CD14-positive monocyte (primary cell): Measurements from ENCODE around the gene LARP4B. TPM values are rescaled to one million over a fixed set of nuclear protein-coding genes. Genes with fewer than 3 reads are reported as not detected.

ENCODE experiments used
- DNase-seq, 3 donors: peaks; one replicate each; pipeline ENCODE4 v3.0.0-alpha.2; 2011 to 2022
- H2AFZ ChIP-seq: 2 replicates; pipeline ENCODE4 v1.6.0; 2012; ENCODE audit warnings: mild to moderate bottlenecking, low read depth, low read length, inconsistent platforms; ENCODE audit not compliant: insufficient read depth, poor library complexity, severe bottlenecking
- H3K27ac ChIP-seq, 2 donors: 1 replicate in 1 of 2; 2 replicates in 1 of 2; pipeline ENCODE4 v1.5.1; 2012 to 2013; ENCODE audit warnings: low read length in 2 of 2, control low read depth in 1 of 2, inconsistent platforms in 1 of 2, low read depth in 1 of 2, mild to moderate bottlenecking in 1 of 2
- H3K27me3 ChIP-seq, 2 donors: one replicate each; pipeline versions ENCODE4 v1.6.0 to v1.6.1; 2011 to 2013; ENCODE audit warnings: low read length in 2 of 2; ENCODE audit not compliant: control insufficient read depth in 2 of 2, insufficient read depth in 2 of 2
- H3K36me3 ChIP-seq, 2 donors: replicated peaks in 1 of 2; 1 replicate in 1 of 2; 2 replicates in 1 of 2; pipeline versions ENCODE4 v1.5.1 to v1.6.1; 2012 to 2013; ENCODE audit warnings: low read length in 2 of 2, control low read depth in 1 of 2, inconsistent platforms in 1 of 2, mild to moderate bottlenecking in 1 of 2; ENCODE audit not compliant: insufficient read depth in 2 of 2, control insufficient read depth in 1 of 2
- H3K4me1 ChIP-seq, 2 donors: 1 replicate in 1 of 2; 2 replicates in 1 of 2; pipeline versions ENCODE4 v1.5.1 to v1.6.1; 2012 to 2013; ENCODE audit warnings: low read length in 2 of 2, control low read depth in 1 of 2, inconsistent platforms in 1 of 2, mild to moderate bottlenecking in 1 of 2, moderate library complexity in 1 of 2; ENCODE audit not compliant: insufficient read depth in 2 of 2, control insufficient read depth in 1 of 2
- H3K4me2 ChIP-seq: replicated peaks from 2 replicates; pipeline ENCODE3; 2012; ENCODE audit warnings: low read length, moderate library complexity, mild to moderate bottlenecking; ENCODE audit not compliant: poor library complexity, severe bottlenecking; ENCODE audit errors: extremely low read depth
- H3K4me3 ChIP-seq, 3 experiments: fragments of 200-600 bp in 1 of 3; sonication (generic) in 1 of 3; replicated peaks in 1 of 3; 1 replicate in 2 of 3; 2 replicates in 1 of 3; pipeline ENCODE4 v1.5.1; 2011 to 2013; ENCODE audit warnings: low read length in 3 of 3, mild to moderate bottlenecking in 3 of 3, control low read depth in 2 of 3, low read depth in 2 of 3, inconsistent platforms in 1 of 3, moderate library complexity in 1 of 3
- H3K79me2 ChIP-seq: 2 replicates; pipeline ENCODE4 v1.6.0; 2012; ENCODE audit warnings: mild to moderate bottlenecking, control low read depth, inconsistent platforms, low read length, moderate library complexity; ENCODE audit not compliant: insufficient read depth
- H3K9ac ChIP-seq: 2 replicates; pipeline ENCODE4 v1.6.0; 2017; ENCODE audit warnings: low read length, mild to moderate bottlenecking; ENCODE audit not compliant: insufficient read depth, poor library complexity, severe bottlenecking
- H3K9me3 ChIP-seq, 2 donors: replicated peaks in 1 of 2; 1 replicate in 1 of 2; 2 replicates in 1 of 2; pipeline versions ENCODE4 v1.5.1 to v1.6.1; 2012 to 2013; ENCODE audit warnings: low read length in 2 of 2, control low read depth in 1 of 2; ENCODE audit not compliant: control insufficient read depth in 1 of 2, insufficient read depth in 1 of 2
- H4K20me1 ChIP-seq: 2 replicates; pipeline ENCODE4 v1.6.0; 2012; ENCODE audit warnings: mild to moderate bottlenecking, low read length, control low read depth, moderate library complexity; ENCODE audit not compliant: insufficient read depth
- H3K27ac Mint-ChIP-seq, 7 donors: one replicate each; pipeline ENCODE4 v1.8.0; 2020; ENCODE audit warnings: mild to moderate bottlenecking in 7 of 7, mixed read lengths in 7 of 7, moderate library complexity in 6 of 7, inconsistent platforms in 2 of 7
- H3K27me3 Mint-ChIP-seq, 3 donors: one replicate each; pipeline ENCODE4 v1.8.0; 2021 to 2022; ENCODE audit warnings: low read depth in 3 of 3, mild to moderate bottlenecking in 3 of 3, mixed read lengths in 3 of 3, moderate library complexity in 3 of 3, inconsistent platforms in 1 of 3
- H3K36me3 Mint-ChIP-seq, 2 donors: one replicate each; pipeline ENCODE4 v1.8.0; 2020; ENCODE audit warnings: mixed read lengths in 2 of 2, inconsistent platforms in 1 of 2, mild to moderate bottlenecking in 1 of 2
- H3K4me1 Mint-ChIP-seq: one replicate; pipeline ENCODE4 v1.8.0; 2020; ENCODE audit warnings: mild to moderate bottlenecking, mixed read lengths
- H3K4me3 Mint-ChIP-seq, 2 donors: one replicate each; pipeline ENCODE4 v1.8.0; 2020; ENCODE audit warnings: mild to moderate bottlenecking in 2 of 2, mixed read lengths in 2 of 2, moderate library complexity in 1 of 2
- H3K9me3 Mint-ChIP-seq, 7 donors: one replicate each; pipeline ENCODE4 v1.8.0; 2020 to 2022; ENCODE audit warnings: mixed read lengths in 7 of 7, mild to moderate bottlenecking in 6 of 7, moderate library complexity in 6 of 7, inconsistent platforms in 2 of 7
- CTCF ChIP-seq: fragments of 200-600 bp; IDR thresholded peaks from one replicate; pipeline ENCODE4 v1.8.0; 2022; ENCODE audit warnings: antibody characterized with exemption, mild to moderate bottlenecking
- WGBS: methylation state at CpG from one replicate; pipeline ENCODE4 v1.1.5; 2013; ENCODE audit warnings: missing lambda C conversion rate; ENCODE audit not compliant: insufficient coverage; 5-methylcytosine and 5-hydroxymethylcytosine counted together
- intact Hi-C, 2 donors: fragments of 100-400 bp; cut with micrococcal nuclease; formaldehyde crosslinking; loops; one replicate each; pipeline versions ENCODE4 v1.15.0 to v1.15.1; 2023
- polyA plus RNA-seq, 3 donors: library from polyadenylated mRNA; depleted of rRNA in 1 of 3; unstranded in 2 of 3; stranded (reverse) in 1 of 3; fragments of 300-500 nt in 2 of 3; fragments of >200 nt in 1 of 3; fragmentation: Illumina TruSeq in 2 of 3; gene quantifications; 1 replicate in 2 of 3; 2 replicates in 1 of 3; pipeline ENCODE4 v1.2.3, GENCODE V29; 2012 to 2021

Gene LARP4B
- polyA plus RNA-seq, 3 donors = 17.2 to 52.3 (median 33.0) TPM

GRCh38 chr10:824497-824896 is 107.0 kb downstream of the LARP4B start:
- H3K4me3 ChIP-seq = no peak overlapping the region
- Mint-ChIP-seq H3K4me1 (peaks cover 32% of the 10 kb centered on the region), H3K36me3 (peaks cover 81 to 97% of the 10 kb centered on the region in 2 donors), H3K4me3 (no peak overlapping the region), H3K27ac (no peak overlapping the region), H3K9me3 (peaks cover 0 to 2% (median 0%) of the 10 kb centered on the region in 7 donors), H3K27me3 (peaks cover 0 to 2% (median 0%) of the 10 kb centered on the region in 3 donors)
- intact Hi-C loops = no loop called here
- H3K27me3 ChIP-seq = no peaks in the 10 kb centered on the region
- peaks cover 6% of the 10 kb centered on the region for H3K79me2 ChIP-seq
- no peak overlapping the region for H3K9ac ChIP-seq
- H3K36me3 ChIP-seq = peaks cover 86 to 100% of the 10 kb centered on the region in 2 donors
- no peak for DNase-seq
- no peak overlapping the region for H3K27ac ChIP-seq
- peaks cover 20 to 23% of the 10 kb centered on the region in 2 donors for H3K4me1 ChIP-seq
- H3K9me3 ChIP-seq = no peaks in the 10 kb centered on the region
- H3K4me2 ChIP-seq = no peak overlapping the region
- 94% methylated on average over 3 of the region's 4 CpGs for WGBS
- H2AFZ ChIP-seq = no peak overlapping the region
- TF ChIP-seq CTCF = no peak
- H4K20me1 ChIP-seq = peaks cover 84% of the 10 kb centered on the region

- Histone ChIP-seq H3K27me3 (no peaks in the 10 kb centered on the region), H4K20me1 (peaks cover 68% of the 10 kb centered on the region), H3K9me3 (no peaks in the 10 kb centered on the region), H3K4me3 (no peak overlapping the region), H3K79me2 (no peaks in the 10 kb centered on the region), H3K4me2 (no peak overlapping the region), H3K27ac (peak overlapping the region; percentile 11 to 12), H3K4me1 (peaks cover 23 to 26% of the 10 kb centered on the region in 2 donors), H3K36me3 (peaks cover 78 to 99% of the 10 kb centered on the region in 2 donors), H2AFZ (no peak overlapping the region), H3K9ac (no peak overlapping the region)
- intact Hi-C loops = no loop called here
- Mint-ChIP-seq H3K27ac (peak overlapping the region; percentile 5 to 81 (median 70)), H3K36me3 (peaks cover 73 to 90% of the 10 kb centered on the region in 2 donors), H3K9me3 (peaks cover 0 to 2% (median 0%) of the 10 kb centered on the region in 7 donors), H3K4me3 (peak overlapping the region in 1 of 2 donors; percentile 40), H3K4me1 (peaks cover 42% of the 10 kb centered on the region), H3K27me3 (peaks cover 0 to 2% (median 0%) of the 10 kb centered on the region in 3 donors)
- TF ChIP-seq CTCF = no peak
- WGBS = 7% methylated on average over 3 of the region's 12 CpGs
- DNase-seq = no peak
These were observed 108.7 kb downstream of the LARP4B start for GRCh38 chr10:822661-823367.
